HG03097 (cell line): ENCODE data around the gene BDKRB1.

Experiments
- ATAC-seq: cut with Tn5 transposase; IDR thresholded peaks from one replicate; pipeline ENCODE4 v1.9.1; 2021; ENCODE audit not compliant: unreplicated experiment, low FRiP score

BDKRB1 gene

GRCh38 chr14:96255501-96256366 is at the start of gene BDKRB1:
Gene BDKRB1, plus strand, starts transcription at chr14:96256210. Its CDS starts 7,473 bp downstream, at chr14:96263683.
- ATAC-seq = no peak

GRCh38 chr14:96206461-96206860 is 49.5 kb upstream of the BDKRB1 start:
- no peak for ATAC-seq

- no peak for ATAC-seq
Observed at GRCh38 chr14:96207686-96208085, 48.3 kb upstream of the BDKRB1 start.

GRCh38 chr14:96208739-96209138 is 47.3 kb upstream of the BDKRB1 start:
- ATAC-seq = no peak

GRCh38 chr14:96212140-96212539 is 43.9 kb upstream of the BDKRB1 start:
- no peak for ATAC-seq

GRCh38 chr14:96212896-96213295 is 43.1 kb upstream of the BDKRB1 start:
- no peak for ATAC-seq

GRCh38 chr14:96213871-96214465 is 42.0 kb upstream of the BDKRB1 start:
- ATAC-seq = no peak

GRCh38 chr14:96214793-96215192 is 41.2 kb upstream of the BDKRB1 start:
- ATAC-seq = no peak

GRCh38 chr14:96215452-96216244 is 40.4 kb upstream of the BDKRB1 start:
- no peak for ATAC-seq

- ATAC-seq = no peak
Observed at GRCh38 chr14:96216627-96217026, 39.4 kb upstream of the BDKRB1 start.

GRCh38 chr14:96217376-96217913 is 38.6 kb upstream of the BDKRB1 start:
- no peak for ATAC-seq

- no peak for ATAC-seq
Observed at GRCh38 chr14:96221109-96221650, 34.8 kb upstream of the BDKRB1 start.

GRCh38 chr14:96221841-96222240 is 34.2 kb upstream of the BDKRB1 start:
- no peak for ATAC-seq

- no peak for ATAC-seq
Observed at GRCh38 chr14:96224480-96225096, 31.4 kb upstream of the BDKRB1 start.

- ATAC-seq = no peak
Observed at GRCh38 chr14:96225213-96225612, 30.8 kb upstream of the BDKRB1 start.

- no peak for ATAC-seq
Observed at GRCh38 chr14:96225745-96226151, 30.3 kb upstream of the BDKRB1 start.

GRCh38 chr14:96227428-96227827 is 28.6 kb upstream of the BDKRB1 start:
- ATAC-seq = no peak

- ATAC-seq = no peak
Observed at GRCh38 chr14:96229315-96229714, 26.7 kb upstream of the BDKRB1 start.

- no peak for ATAC-seq
Observed at GRCh38 chr14:96231056-96231455, 25.0 kb upstream of the BDKRB1 start.

GRCh38 chr14:96231526-96232130 is 24.4 kb upstream of the BDKRB1 start:
- ATAC-seq = no peak
